Liver (tissue), 3 donors: ENCODE measurements around the gene APOBEC3C.

ENCODE experiments used
- EGR1 ChIP-seq, 2 donors: IDR thresholded peaks; 2 replicates each; pipeline ENCODE4 v1.6.1; 2016 to 2018; ENCODE audit warnings: antibody characterized with exemption in 2 of 2, low read depth in 2 of 2
- FOXA1 ChIP-seq: IDR thresholded peaks from 2 replicates; pipeline ENCODE4 v1.6.1; 2016; ENCODE audit warnings: antibody characterized with exemption
- GABPA ChIP-seq, 2 donors: IDR thresholded peaks in 1 of 2; conservative IDR thresholded peaks in 1 of 2; 2 replicates each; pipeline ENCODE4 v1.6.1; 2016; ENCODE audit warnings: antibody characterized with exemption in 2 of 2, mild to moderate bottlenecking in 1 of 2, moderate library complexity in 1 of 2
- HNF4G ChIP-seq: IDR thresholded peaks from 2 replicates; pipeline ENCODE4 v1.6.1; 2016; ENCODE audit warnings: antibody characterized with exemption
- JUND ChIP-seq, 2 donors: IDR thresholded peaks; 2 replicates each; pipeline ENCODE4 v1.6.1; 2016; ENCODE audit warnings: antibody characterized with exemption in 2 of 2
- RAD21 ChIP-seq, 2 donors: IDR thresholded peaks; 2 replicates each; pipeline ENCODE4 v1.6.1; 2016; ENCODE audit warnings: antibody characterized with exemption in 2 of 2, mild to moderate bottlenecking in 2 of 2
- SP1 ChIP-seq: IDR thresholded peaks from 2 replicates; pipeline ENCODE4 v1.6.1; 2018; ENCODE audit warnings: antibody characterized with exemption, mild to moderate bottlenecking
- TAF1 ChIP-seq: conservative IDR thresholded peaks from 2 replicates; pipeline ENCODE4 v1.6.1; 2016; ENCODE audit warnings: antibody characterized with exemption, mild to moderate bottlenecking
- TF ChIP-seq, protein P1 (sequence below): IDR thresholded peaks from 2 replicates; pipeline ENCODE4 v1.6.1; 2016; ENCODE audit warnings: antibody characterized with exemption
- TF ChIP-seq, protein P2 (sequence below): fragments of 150-350 bp; IDR thresholded peaks from 2 replicates; pipeline ENCODE4 v1.5.1; 2017; ENCODE audit warnings: improper control_type of control experiment, low read depth, low read length; ENCODE audit not compliant: missing input control
- TF ChIP-seq, protein P3 (sequence below): IDR thresholded peaks from 2 replicates; pipeline ENCODE4 v1.6.1; 2016; ENCODE audit warnings: antibody characterized with exemption, mild to moderate bottlenecking
- TF ChIP-seq, protein P4 (sequence below): IDR thresholded peaks from 2 replicates; pipeline ENCODE4 v1.6.1; 2016; ENCODE audit warnings: antibody characterized with exemption
- donor health status: healthy.
- donor health status: healthy.

DNA sequence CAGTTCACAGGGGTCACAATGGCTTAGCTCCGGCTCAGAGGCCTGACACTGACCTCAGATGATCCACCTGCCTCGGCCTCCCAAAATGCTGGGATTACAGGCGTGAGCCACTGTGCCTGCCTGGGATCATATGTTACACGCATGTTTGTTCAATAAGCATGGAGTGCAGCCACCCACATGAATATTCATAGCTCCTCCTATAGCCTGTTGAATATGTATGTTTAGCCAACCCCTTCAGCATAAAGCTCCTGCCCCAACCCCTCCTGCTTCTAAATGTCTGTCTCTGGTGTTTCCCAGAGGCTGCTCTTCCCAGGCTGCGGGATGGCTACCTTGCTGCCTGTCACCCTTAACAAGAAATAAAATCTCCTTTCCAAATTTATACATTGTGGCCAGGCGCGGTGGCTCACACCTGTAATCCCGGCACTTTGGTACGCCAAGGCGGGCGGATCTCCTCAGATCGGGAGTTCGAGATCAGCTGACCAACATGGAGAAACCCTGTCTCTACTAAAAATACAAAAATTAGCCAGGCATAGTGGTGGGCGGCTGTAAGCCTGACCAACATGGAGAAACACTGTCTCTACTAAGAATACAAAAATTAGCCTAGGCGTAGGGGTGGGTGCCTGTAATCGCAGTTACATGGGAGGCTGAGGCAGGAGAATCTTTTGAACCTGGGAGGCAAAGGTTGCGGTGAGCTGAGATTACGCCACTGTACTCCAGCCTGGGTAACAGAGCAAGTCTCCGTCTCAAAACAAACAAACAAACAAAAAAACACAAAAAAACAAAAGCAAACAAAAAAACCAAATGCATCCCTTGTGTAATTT, 25.5 kb downstream of the APOBEC3C start:
- TF ChIP-seq, protein P1, sequence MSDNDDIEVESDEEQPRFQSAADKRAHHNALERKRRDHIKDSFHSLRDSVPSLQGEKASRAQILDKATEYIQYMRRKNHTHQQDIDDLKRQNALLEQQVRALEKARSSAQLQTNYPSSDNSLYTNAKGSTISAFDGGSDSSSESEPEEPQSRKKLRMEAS = no peak
- TF ChIP-seq, protein P2, sequence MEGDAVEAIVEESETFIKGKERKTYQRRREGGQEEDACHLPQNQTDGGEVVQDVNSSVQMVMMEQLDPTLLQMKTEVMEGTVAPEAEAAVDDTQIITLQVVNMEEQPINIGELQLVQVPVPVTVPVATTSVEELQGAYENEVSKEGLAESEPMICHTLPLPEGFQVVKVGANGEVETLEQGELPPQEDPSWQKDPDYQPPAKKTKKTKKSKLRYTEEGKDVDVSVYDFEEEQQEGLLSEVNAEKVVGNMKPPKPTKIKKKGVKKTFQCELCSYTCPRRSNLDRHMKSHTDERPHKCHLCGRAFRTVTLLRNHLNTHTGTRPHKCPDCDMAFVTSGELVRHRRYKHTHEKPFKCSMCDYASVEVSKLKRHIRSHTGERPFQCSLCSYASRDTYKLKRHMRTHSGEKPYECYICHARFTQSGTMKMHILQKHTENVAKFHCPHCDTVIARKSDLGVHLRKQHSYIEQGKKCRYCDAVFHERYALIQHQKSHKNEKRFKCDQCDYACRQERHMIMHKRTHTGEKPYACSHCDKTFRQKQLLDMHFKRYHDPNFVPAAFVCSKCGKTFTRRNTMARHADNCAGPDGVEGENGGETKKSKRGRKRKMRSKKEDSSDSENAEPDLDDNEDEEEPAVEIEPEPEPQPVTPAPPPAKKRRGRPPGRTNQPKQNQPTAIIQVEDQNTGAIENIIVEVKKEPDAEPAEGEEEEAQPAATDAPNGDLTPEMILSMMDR = no peak
- TF ChIP-seq EGR1 (IDR thresholded peaks at IDR 0.05; ENCODE audit: low read depth in 2 of 2) (no peak), GABPA (IDR thresholded peaks at IDR 0.05 in 1 of 2, conservative IDR thresholded peaks at IDR 0.05 in 1 of 2) (no peak), SP1 (no peak), RAD21 (IDR thresholded peaks at IDR 0.05) (no peak), TAF1 (no peak), JUND (IDR thresholded peaks at IDR 0.05) (no peak), FOXA1 (no peak), HNF4G (no peak)
- TF ChIP-seq, protein P3, sequence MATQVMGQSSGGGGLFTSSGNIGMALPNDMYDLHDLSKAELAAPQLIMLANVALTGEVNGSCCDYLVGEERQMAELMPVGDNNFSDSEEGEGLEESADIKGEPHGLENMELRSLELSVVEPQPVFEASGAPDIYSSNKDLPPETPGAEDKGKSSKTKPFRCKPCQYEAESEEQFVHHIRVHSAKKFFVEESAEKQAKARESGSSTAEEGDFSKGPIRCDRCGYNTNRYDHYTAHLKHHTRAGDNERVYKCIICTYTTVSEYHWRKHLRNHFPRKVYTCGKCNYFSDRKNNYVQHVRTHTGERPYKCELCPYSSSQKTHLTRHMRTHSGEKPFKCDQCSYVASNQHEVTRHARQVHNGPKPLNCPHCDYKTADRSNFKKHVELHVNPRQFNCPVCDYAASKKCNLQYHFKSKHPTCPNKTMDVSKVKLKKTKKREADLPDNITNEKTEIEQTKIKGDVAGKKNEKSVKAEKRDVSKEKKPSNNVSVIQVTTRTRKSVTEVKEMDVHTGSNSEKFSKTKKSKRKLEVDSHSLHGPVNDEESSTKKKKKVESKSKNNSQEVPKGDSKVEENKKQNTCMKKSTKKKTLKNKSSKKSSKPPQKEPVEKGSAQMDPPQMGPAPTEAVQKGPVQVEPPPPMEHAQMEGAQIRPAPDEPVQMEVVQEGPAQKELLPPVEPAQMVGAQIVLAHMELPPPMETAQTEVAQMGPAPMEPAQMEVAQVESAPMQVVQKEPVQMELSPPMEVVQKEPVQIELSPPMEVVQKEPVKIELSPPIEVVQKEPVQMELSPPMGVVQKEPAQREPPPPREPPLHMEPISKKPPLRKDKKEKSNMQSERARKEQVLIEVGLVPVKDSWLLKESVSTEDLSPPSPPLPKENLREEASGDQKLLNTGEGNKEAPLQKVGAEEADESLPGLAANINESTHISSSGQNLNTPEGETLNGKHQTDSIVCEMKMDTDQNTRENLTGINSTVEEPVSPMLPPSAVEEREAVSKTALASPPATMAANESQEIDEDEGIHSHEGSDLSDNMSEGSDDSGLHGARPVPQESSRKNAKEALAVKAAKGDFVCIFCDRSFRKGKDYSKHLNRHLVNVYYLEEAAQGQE = no peak
- TF ChIP-seq, protein P4, sequence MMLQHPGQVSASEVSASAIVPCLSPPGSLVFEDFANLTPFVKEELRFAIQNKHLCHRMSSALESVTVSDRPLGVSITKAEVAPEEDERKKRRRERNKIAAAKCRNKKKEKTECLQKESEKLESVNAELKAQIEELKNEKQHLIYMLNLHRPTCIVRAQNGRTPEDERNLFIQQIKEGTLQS = no peak
